GM19099 (cell line): ENCODE measurements around the gene PADI6.

Source experiments
- POLR2A ChIP-seq: IDR thresholded peaks from 3 replicates; pipeline ENCODE4 v1.6.1; 2011; ENCODE audit warnings: low read depth; ENCODE audit not compliant: insufficient read length; ENCODE audit errors: extremely low read depth

The PADI6 gene

DNA sequence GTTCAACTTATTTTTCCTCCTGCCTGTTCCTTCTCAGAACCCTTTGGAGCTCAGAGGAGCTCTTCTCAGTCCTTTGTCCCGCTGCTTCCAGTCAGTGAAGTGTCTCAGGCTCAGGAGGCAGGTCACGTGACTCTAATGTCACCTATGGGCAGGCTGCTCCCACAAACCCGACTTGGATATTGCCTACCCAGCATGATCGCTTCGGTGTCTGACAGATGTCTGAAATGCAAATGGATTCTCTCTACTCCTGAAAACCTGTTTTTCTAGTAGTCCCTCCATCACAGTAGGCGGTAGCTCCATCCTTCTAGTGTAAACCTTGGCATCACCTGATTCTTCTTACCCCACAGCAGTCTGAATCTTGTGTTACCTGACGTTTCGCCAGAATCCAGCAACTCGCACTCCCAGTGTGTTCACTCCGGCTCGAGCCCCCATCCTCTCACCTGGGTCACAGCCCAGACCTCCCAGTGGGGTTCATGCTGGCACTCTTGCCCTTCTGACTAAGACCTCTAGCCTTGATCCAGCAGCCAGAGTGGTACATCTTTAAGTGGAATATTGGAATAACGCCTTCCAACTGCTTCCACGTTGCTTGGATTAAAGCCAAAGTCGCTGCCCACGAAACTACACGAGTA, 5.4 kb downstream of the PADI6 start:
- TF ChIP-seq POLR2A, result no peak

DNA sequence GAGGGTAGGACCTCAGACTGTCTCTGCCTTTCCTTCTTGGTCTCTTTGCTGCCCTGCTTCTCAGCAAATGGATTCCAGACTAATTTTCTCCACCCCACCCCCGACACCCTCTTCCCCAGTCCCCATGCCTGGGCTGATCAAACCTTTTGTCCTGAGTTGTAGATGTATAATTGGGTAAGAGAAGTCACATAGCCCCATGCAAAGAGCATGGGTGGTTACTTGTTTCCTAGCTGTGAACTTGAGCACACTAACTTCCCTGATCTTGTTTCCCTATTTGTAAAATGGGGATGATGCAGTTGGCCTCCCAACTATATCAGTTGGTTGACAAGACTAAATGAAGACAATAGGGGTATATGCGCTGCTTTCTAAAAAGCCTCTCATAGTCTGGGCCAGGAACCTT, 9.2 kb downstream of the PADI6 start:
- TF ChIP-seq POLR2A, result no peak

- no peak for TF ChIP-seq POLR2A
These were observed 20.3 kb downstream of the PADI6 start for GRCh38 chr1:17392199-17392740.

GRCh38 chr1:17393230-17393629, 21.2 kb downstream of the PADI6 start:
- no peak for TF ChIP-seq POLR2A

- no peak for TF ChIP-seq POLR2A
These were observed 26.1 kb downstream of the PADI6 start for GRCh38 chr1:17397910-17398695.

DNA sequence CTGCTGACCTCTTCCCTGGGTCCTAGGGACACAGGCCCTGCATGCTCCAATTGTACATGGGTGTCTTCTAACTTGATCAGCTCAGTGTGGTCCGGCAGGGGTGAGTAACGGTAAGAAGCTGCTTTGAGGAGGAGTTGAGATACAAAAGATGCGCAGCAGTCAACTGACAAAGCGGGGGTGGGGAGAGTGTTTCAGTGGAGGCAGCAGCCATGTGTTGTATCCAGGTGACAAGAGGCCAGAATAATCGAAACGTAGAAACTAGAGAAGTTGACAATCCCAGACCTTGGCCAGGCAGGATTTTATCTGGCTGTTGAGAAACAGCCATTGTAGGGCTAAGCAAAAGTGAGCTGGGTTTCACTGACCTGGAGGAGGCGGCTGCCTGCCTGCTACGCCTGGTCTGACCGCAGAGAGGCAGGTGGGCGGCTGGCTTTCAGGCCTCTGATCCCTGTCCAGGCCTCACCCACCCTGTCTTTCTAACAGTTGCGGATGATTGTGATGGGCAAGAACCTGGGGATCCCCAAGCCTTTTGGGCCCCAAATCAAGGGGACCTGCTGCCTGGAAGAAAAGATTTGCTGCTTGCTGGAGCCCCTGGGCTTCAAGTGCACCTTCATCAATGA, 28.8 kb downstream of the PADI6 start:
- no peak for TF ChIP-seq POLR2A

DNA sequence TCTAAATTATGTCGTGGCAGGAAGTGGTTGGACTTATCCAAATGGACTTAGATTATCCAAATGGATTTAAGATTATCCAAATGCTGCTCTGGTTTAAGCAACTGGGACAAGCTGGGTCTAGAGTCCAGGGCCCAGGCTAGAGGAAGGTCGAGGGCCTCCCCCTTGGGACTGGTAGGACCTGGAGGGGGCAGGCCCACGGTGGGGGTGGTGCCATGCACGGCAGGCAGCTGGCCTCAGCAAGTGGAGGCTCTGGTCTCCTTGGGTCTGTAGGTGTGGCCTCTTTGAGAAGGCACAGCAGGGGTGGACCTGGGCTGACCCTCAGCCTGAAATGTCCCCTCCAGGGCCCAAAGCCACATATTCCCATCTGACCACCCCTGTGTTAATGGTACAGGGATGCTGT, 29.8 kb downstream of the PADI6 start:
- TF ChIP-seq POLR2A, result no peak

DNA sequence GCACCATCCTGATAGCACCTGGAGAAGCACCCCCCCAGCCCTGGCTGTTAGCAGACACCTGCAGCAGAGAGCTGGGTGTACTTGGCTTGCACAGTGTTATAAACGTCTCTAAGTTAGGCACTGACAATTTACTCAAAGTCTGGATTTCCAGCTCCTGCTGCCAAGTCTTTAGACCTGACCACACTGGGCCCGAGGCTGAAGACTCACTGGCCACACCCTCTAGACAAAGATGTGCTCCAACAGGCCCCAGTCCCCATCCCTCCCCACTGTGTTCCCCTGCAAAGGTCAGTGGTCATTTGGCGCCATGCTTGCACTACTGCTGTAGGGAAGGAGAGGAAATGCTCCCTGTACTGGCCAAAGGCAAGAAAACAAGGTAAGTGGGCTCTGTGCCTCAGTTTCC, 31.1 kb downstream of the PADI6 start:
- TF ChIP-seq POLR2A, result no peak

DNA sequence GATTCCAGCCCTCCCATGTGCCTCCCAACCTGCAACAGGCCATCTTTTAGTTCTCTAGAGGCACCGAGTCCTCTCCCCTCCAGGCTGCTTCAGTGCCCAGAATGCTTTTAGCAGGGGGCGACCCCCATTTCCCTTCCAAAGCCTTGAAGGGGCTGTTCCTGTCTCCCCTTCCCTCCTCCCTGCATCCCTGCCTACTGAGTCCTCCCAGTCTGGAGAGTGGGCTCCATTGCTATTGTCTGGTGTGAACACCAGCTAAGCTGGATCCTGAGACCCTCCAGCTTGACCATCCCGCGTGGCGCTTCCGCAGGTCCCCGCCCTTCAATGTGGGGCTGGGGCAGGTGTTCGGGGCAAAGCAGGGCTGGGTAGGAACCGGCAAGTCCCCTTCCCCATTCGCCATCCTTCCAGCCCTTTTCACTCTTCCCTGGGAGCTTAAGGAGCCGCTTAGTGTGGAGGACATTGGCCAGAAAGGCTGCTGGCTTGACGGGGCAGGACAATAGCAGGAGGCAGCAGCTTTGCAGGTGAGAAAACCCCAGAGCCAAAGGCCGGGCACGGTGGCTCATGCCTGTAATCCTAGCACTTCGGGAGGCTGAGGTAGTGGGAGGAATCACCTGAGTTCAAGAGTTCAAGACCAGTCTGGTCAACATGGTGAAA, 32.2 kb downstream of the PADI6 start:
- no peak for TF ChIP-seq POLR2A

GRCh38 chr1:17404820-17405219, 32.8 kb downstream of the PADI6 start:
- TF ChIP-seq POLR2A, result no peak

DNA sequence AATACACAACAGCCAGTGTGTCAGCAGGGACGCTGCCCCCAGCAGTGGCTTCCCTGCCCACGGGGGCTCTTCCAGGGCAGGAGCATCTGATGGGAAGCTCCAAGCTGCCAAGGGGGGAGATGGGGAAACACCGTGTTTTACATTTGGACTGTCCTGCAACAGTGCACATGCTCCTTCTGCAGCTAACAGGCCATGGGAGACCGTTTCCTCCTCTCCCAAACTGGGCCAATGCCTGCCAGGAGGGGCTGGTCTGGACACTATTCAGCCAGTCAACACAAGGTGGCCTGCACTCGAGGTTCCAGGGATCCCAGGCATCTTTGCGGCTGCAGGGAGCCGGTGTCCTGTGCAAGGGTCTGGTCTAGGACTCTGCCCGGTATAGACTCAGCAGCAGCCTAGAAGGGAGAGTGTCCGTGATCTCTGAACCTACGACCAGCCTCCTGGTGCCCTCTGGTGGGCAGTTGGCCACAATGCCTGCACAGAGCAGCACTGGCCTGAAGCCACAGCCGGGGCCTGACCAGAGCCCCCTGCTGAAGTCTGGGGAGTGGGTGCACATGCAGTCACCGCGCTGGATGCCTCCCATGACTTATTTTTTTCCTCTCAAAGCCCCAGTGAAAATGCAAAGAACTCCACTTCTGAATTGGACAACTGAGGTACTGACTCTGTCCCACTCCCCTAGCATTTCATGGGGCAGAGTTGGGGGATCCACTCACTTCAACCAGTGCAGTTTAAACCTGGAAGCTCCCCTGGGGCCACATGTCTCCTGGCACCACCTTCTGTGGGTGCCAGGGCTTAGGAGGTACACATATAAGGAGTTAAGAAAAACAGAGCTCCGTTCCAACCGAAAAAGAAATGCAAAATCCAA, 34.1 kb downstream of the PADI6 start:
- no peak for TF ChIP-seq POLR2A

DNA sequence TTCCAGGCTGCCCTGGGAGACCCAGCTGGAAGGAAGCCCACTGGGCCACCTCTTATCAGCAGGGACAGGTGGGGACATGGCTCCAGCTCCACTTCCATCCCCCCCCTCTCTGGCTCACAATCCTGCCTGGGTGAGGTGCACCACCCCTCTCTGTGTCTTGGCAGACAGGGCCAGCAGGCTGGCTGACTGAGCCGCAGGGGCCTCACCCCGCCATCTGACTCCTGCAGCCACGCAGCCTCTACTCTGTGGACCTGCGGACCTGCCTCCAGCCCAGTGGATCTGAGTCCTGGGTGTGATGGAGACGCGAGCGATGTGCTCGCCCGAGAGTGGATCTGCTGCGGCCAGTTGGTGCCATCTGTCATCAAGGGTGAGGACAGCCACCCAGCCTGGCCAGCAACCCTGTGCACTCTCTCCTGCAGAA, 37.4 kb downstream of the PADI6 start:
- no peak for TF ChIP-seq POLR2A

- no peak for TF ChIP-seq POLR2A
These were observed 40.3 kb downstream of the PADI6 start for GRCh38 chr1:17412093-17412870.

DNA sequence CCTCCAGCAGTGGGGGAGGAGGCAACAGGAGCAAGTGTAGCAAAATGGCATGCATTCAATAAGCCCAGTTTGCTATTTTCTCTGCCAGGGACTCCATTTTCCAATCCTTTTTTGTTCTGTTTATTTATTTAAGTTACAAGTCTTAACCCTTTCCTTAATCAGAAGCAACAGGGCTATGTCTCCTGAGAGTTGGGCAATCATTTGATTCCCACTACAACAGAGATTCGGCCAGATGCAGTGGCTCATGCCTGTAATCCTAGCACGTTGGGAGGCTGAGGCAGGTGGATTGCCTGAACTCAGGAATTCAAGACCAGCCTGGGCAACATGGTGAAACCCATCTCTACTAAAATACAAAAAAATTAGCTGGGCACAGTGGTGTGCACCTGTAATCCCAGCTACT, 42.0 kb downstream of the PADI6 start:
- no peak for TF ChIP-seq POLR2A
